IMR-90 (cell line): Measurements from ENCODE around the gene GCH1.

Experiments used
- BHLHE40 ChIP-seq: fragments of 150-350 bp; IDR thresholded peaks from 2 replicates; pipeline ENCODE4 v1.6.1; 2016; ENCODE audit warnings: mild to moderate bottlenecking, low read depth, low read length
- CEBPB ChIP-seq: IDR thresholded peaks from 2 replicates; pipeline ENCODE4 v1.6.1; 2012; ENCODE audit warnings: low read depth, low read length, improper control_type of control experiment
- CTCF ChIP-seq: conservative IDR thresholded peaks from 2 replicates; pipeline ENCODE4 v1.5.1; 2012; ENCODE audit warnings: mild to moderate bottlenecking, low read depth, low read length, improper control_type of control experiment
- FOS ChIP-seq: fragments of 150-350 bp; IDR thresholded peaks from 2 replicates; pipeline ENCODE4 v1.6.1; 2016; ENCODE audit warnings: low read depth, low read length
- MAFK ChIP-seq: IDR thresholded peaks from 2 replicates; pipeline ENCODE4 v1.6.1; 2012; ENCODE audit warnings: low read depth, low read length, improper control_type of control experiment
- MAZ ChIP-seq: IDR thresholded peaks from 2 replicates; pipeline ENCODE4 v1.6.1; 2012; ENCODE audit warnings: low read depth, mild to moderate bottlenecking, low read length, improper control_type of control experiment, moderate library complexity, borderline replicate concordance
- MXI1 ChIP-seq: IDR thresholded peaks from 2 replicates; pipeline ENCODE4 v1.6.1; 2012; ENCODE audit warnings: low read depth, mild to moderate bottlenecking, low read length, moderate library complexity, borderline replicate concordance
- NFE2L2 ChIP-seq: fragments of 150-350 bp; IDR thresholded peaks from 2 replicates; pipeline ENCODE4 v1.6.1; 2016; ENCODE audit warnings: low read depth, mild to moderate bottlenecking, low read length
- POLR2A ChIP-seq: IDR thresholded peaks from 2 replicates; pipeline ENCODE4 v1.6.1; 2012; ENCODE audit warnings: mild to moderate bottlenecking, low read depth, low read length
- RAD21 ChIP-seq: IDR thresholded peaks from 2 replicates; pipeline ENCODE4 v1.6.1; 2012; ENCODE audit warnings: low read length, improper control_type of control experiment
- RCOR1 ChIP-seq: IDR thresholded peaks from 2 replicates; pipeline ENCODE4 v1.6.1; 2012; ENCODE audit warnings: mild to moderate bottlenecking, low read length, improper control_type of control experiment; ENCODE audit not compliant: insufficient replicate concordance
- RFX5 ChIP-seq: IDR thresholded peaks from 2 replicates; pipeline ENCODE4 v1.8.0; 2012; ENCODE audit warnings: low read depth, mild to moderate bottlenecking, low read length, moderate library complexity
- SMC3 ChIP-seq: fragments of 150-350 bp; IDR thresholded peaks from 2 replicates; pipeline ENCODE4 v1.6.1; 2016; ENCODE audit warnings: low read depth, mild to moderate bottlenecking, antibody characterized with exemption, low read length, moderate library complexity
- TF ChIP-seq, protein P1 (sequence below): fragments of 150-350 bp; IDR thresholded peaks from 2 replicates; pipeline ENCODE4 v1.6.1; 2017; ENCODE audit warnings: mild to moderate bottlenecking, antibody characterized with exemption, low read length, low read depth

GRCh38 chr14:54881761-54882401 is 20.7 kb downstream of the GCH1 start:
- TF ChIP-seq RAD21 (no peak), CEBPB (0 out of 2 replicates have a peak, but pooled peaks have one; percentile 15), CTCF (no peak), MXI1 (no peak), MAFK (no peak), RCOR1 (no peak), BHLHE40 (no peak), MAZ (no peak), POLR2A (no peak), NFE2L2 (no peak), RFX5 (no peak), FOS (no peak), SMC3 (no peak)
- TF ChIP-seq, protein P1, sequence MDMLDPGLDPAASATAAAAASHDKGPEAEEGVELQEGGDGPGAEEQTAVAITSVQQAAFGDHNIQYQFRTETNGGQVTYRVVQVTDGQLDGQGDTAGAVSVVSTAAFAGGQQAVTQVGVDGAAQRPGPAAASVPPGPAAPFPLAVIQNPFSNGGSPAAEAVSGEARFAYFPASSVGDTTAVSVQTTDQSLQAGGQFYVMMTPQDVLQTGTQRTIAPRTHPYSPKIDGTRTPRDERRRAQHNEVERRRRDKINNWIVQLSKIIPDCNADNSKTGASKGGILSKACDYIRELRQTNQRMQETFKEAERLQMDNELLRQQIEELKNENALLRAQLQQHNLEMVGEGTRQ, result no peak
